IPS DF 4.7 (cell line): ENCODE results near the gene COG4.
"Not testable (repeated sequence)": the region's sequence is repeated elsewhere in the genome, so short reads cannot be mapped to it uniquely, and the experiment has no call there.

ENCODE experiments used
- DNase-seq: peaks from one replicate; pipeline ENCODE4 v3.0.0-alpha.2; 2013; ENCODE audit warnings: low spot score; ENCODE audit errors: extremely low read depth

COG4 gene

GRCh38 chr16:70523076-70523742 is at the start of gene COG4:
Gene COG4 (minus strand): TSS chr16:70523554. CDS start chr16:70523543, 11 bp downstream.
- peak; percentile 30 for DNase-seq

DNA sequence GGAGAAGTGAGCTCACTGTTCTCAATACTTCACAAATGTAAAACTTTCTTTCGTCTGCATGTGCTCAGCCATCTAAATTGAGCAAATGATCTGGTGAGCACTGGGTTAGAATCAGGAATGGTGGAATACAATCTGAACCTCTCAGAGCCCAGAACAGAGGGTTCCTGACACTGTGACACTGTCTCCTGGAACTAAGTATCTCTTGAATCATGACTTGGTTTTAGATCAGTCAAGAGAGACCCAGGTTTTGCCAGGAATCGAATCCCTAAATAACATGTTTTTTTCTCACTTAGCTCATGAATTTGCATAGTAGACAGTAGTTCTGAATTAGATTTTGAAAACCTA is 49.5 kb upstream of the COG4 start:
- DNase-seq = no peak

DNA sequence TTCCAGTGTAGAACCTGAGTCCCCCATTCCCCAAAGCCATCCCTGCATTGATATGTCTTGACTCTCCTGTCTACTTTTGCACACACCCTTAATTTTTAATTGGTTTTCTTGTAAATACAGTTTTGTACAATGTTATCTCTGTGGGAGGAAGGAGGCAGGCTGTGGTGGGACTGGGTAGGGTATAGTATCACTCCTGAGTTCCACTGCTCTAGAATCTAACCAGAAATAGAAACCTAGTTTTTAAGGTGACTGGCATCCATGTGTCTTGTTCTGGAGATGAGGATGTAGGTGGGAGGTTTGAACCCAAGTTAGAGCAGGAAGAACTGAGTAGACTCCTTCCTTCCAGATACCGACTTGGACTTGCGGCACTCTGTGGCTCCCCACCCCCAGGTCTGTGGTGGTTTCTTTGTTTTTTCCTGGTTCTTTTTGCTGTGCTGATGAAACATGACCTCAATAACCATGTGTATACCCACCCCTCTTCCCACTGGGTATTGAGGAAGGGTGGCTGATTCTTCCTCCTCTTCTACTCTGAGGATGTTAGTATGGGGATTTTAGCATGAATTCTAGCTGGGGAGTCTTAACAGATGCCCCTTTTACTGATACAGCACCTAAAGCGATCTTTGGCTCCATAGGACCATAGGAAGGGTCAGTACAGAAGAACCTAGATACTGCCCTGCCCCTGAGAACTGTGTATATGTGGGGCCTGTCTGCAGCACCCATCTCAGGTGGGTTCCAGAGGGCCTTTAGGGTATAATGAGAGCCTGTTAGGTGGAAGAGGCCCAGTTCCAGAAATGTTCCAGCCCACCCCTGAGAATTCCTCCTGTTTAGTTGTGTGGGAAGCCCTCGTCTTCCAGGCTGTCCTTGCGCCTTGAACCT is 48.9 kb upstream of the COG4 start:
- DNase-seq = no peak

GRCh38 chr16:70571623-70572022 is 48.3 kb upstream of the COG4 start:
- DNase-seq = no peak

GRCh38 chr16:70570967-70571570 is 47.7 kb upstream of the COG4 start:
- no peak for DNase-seq

GRCh38 chr16:70569752-70570151 is 46.4 kb upstream of the COG4 start:
- no peak for DNase-seq

- no peak for DNase-seq
These were observed 45.4 kb upstream of the COG4 start for GRCh38 chr16:70568601-70569237.

GRCh38 chr16:70565053-70565452 is 41.7 kb upstream of the COG4 start:
- no peak for DNase-seq

GRCh38 chr16:70563636-70564035 is 40.3 kb upstream of the COG4 start:
- no peak for DNase-seq

- no peak for DNase-seq
These were observed 38.3 kb upstream of the COG4 start for GRCh38 chr16:70561623-70562022.

GRCh38 chr16:70556063-70556462 is 32.7 kb upstream of the COG4 start:
- no peak for DNase-seq

- DNase-seq = no peak
These were observed 30.3 kb upstream of the COG4 start for GRCh38 chr16:70553645-70554044.

- DNase-seq = no peak
These were observed 29.3 kb upstream of the COG4 start for GRCh38 chr16:70552675-70553074.

- DNase-seq = no peak
These were observed 28.4 kb upstream of the COG4 start for GRCh38 chr16:70551788-70552187.

DNA sequence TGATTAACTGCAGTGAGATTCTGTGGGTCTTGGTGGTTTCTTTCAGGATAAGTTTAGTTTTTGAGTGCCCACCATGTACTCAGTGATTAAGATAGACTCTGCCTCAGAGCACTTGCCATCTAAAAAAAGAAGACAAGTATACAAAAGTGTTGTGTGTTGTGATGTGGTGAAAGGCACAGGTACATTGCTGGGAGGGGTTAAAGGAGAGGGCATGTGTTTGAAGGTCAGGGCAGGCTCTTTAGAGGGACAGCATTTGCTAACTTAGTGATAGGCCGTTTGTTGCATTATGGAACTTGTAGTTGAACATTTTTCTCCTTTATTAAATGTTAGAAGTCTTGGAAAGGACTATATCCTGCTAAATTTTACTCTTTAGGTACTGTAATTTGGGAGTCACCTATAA is 26.7 kb upstream of the COG4 start:
- no peak for DNase-seq

- DNase-seq = no peak
These were observed 25.6 kb upstream of the COG4 start for GRCh38 chr16:70548936-70549335.

DNA sequence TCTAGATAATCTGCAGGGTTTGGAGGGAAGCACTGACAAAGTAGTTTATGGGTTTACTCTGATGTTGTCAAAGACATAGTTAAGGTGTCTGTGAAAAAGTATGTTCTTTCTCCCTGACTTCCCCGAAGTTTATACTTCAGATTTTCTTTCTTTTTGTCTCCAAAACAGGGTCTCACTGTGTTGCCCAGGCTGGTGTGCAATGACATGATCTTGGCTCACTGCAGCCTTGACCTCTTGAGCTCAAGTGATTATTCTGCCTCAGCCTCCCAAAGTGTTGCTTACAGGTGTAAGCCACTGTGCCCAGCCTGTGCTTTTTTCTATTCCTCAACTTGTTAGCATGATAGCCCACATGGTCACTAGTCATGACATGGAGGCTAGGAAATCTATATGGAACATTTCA is 21.2 kb upstream of the COG4 start:
- DNase-seq = no peak

DNA sequence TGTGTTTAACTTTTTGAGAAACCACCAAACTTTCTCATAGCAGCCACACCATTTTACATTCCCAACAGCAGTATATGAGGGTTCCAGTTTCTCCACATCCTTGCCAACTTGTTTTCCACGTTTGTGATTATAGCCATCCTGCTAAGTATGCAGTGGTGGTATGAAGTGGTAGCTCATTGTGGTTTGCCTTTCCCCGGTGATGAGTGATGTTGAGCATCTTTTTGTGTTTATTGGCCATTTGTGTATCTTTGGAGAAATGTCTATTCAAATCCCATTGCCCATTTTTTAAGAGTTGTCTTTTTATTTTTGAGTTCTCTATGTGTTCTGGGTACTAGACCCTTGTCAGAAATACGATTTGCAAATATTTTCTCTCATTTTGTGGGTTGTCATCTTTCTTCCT is 17.6 kb upstream of the COG4 start:
- DNase-seq = no peak

DNA sequence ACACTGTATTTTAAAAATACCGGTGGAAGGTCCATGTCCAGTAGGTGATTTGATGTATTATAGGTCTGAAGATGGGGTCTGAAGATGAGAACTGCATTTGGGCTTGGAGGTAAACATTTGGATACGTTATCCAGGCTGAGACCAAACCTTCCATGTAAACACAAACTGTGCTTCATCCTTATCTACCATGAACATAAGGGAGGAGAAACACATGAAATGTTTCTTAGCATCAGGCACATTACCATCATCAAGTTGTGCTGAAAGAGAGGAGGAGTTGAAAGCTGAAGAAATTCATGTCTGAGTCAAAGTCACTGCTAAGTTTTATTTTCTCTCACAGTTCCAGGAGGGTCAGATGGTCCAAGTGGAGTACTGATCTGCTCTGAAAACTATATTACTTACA is 11.6 kb upstream of the COG4 start:
- DNase-seq = no peak

GRCh38 chr16:70529954-70530353 is 6.6 kb upstream of the COG4 start:
- not testable (repeated sequence) for DNase-seq

DNA sequence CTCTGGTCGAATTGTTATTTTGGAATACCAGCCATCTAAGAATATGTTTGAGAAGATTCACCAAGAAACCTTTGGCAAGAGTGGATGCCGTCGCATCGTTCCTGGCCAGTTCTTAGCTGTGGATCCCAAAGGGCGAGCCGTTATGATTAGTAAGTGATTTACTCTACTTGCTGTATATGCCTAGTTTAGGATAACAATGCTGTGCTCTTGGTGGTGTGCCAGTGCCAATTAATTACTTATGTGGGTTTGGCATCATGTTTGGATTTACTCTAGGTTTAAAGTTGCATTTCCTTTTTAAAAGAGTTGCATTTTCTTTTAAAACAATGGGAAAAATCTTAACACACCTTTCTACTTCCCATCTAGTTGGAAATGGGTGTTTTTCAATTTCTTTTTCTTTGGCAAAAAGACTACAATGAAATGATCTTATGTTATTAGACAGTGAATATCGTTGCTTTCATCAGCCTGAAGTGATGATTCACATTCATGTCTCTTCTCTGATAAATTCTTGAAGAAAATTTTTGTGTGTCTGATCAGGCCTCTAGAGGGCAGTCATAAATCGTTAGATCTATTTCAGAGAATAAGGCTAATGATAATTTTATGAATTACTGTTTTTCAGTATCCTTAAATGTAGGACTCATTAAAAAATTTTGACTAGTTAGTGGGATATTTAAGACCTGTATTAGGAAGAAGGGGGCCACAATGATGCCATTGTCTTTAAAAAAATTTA is 5.9 kb upstream of the COG4 start:
- no peak for DNase-seq
